Duodenal mucosa (tissue), 2 donors: Measurements from ENCODE around the gene TTC23L.

Experiments
- H3K27ac ChIP-seq: one replicate; pipeline ENCODE4 v1.7.0; 2013; ENCODE audit warnings: low read depth, low read length
- H3K27me3 ChIP-seq, 2 donors: one replicate each; pipeline ENCODE4 v1.7.0; 2013; ENCODE audit warnings: low read length in 2 of 2, control low read depth in 1 of 2; ENCODE audit not compliant: insufficient read depth in 2 of 2, control insufficient read depth in 1 of 2
- H3K36me3 ChIP-seq, 2 donors: one replicate each; pipeline ENCODE4 v1.7.0; 2013; ENCODE audit warnings: low read length in 2 of 2, control low read depth in 1 of 2; ENCODE audit not compliant: insufficient read depth in 2 of 2, control insufficient read depth in 1 of 2
- H3K4me1 ChIP-seq, 2 donors: one replicate each; pipeline ENCODE4 v1.7.0; 2013; ENCODE audit warnings: low read length in 2 of 2, control low read depth in 1 of 2; ENCODE audit not compliant: insufficient read depth in 2 of 2, control insufficient read depth in 1 of 2
- H3K4me3 ChIP-seq, 2 donors: one replicate each; pipeline ENCODE4 v1.7.0; 2013; ENCODE audit warnings: low read length in 2 of 2, low read depth in 1 of 2
- H3K9ac ChIP-seq, 2 donors: one replicate each; pipeline ENCODE4 v1.7.0; 2013; ENCODE audit warnings: low read length in 2 of 2, low read depth in 1 of 2
- H3K9me3 ChIP-seq, 2 donors: one replicate each; pipeline ENCODE4 v1.7.0; 2013; ENCODE audit warnings: low read length in 2 of 2, control low read depth in 1 of 2; ENCODE audit not compliant: control insufficient read depth in 1 of 2

The TTC23L gene

DNA sequence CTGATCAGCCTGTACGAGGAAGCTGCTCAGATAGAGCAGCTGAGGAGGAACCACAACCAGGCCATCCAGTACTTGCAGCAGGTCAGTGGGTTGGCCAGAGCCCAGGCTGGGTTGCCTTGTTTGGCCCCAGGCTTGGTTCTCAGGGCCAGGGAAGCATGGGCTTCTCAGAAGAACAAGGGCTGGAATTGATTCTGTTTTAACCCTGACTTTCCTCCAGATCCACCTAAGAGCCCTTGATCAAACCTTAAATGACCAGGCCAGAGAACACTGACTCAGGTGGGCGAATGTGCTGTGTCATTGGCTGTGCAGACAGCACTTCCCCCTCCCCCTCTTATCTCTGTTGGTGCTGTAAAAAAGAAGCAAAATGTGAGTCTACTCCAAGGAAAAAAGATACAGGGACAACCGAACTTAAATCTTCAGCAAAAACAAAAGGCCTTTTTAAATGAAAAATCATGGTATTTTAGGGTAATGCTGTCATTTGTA lies 28.1 kb downstream of the TTC23L start:
- no peaks in the 10 kb centered on the region for H3K9me3 ChIP-seq
- H3K36me3 ChIP-seq, result no peaks in the 10 kb centered on the region
- H3K27me3 ChIP-seq, result no peaks in the 10 kb centered on the region
- no peaks in the 10 kb centered on the region for H3K4me1 ChIP-seq
- H3K4me3 ChIP-seq, result no peak overlapping the region
- H3K27ac ChIP-seq, result no peak overlapping the region
- H3K9ac ChIP-seq, result no peak overlapping the region

DNA sequence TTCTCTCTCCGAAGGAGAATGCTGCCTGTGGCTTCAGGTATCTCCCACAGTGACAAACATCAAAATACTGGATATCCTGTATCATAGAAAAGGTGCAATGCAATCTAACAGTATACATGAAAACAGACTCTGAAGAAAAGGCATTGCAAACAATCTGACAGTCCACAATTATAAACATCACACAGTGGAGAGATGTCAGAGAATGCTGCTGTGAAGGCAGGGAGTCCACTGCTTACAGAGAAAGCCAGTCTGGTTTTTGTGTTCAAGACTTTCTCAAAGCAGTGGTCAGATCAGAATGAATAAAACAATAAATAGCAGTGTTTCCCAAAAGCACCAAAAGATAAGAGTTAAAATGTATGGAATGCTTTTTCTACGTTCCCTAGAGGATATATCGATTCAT lies 28.7 kb downstream of the TTC23L start:
- Histone ChIP-seq H3K9ac (no peak overlapping the region), H3K36me3 (no peaks in the 10 kb centered on the region), H3K4me3 (no peak overlapping the region), H3K27me3 (no peaks in the 10 kb centered on the region), H3K27ac (no peak overlapping the region), H3K4me1 (no peaks in the 10 kb centered on the region), H3K9me3 (no peaks in the 10 kb centered on the region)

DNA sequence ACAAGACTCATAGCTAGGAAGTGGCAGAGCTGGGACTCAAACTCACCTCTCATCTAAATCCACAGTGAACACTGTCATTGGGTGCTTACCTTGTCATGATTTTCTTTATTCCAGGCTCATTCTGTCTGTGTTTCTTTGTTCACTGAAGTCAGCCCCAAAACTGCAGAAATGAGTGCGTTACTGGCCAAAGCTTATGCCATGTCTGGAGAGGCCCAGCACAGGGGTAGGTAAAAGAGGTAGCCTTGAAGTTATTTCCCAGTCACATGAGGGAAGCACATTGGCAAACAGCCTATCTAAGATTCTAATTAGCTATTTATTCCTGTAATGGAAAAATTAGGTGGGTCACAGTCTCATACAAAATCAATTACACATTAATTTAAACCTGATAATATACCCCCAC lies 29.8 kb downstream of the TTC23L start:
- H3K36me3 ChIP-seq, result no peaks in the 10 kb centered on the region
- no peak overlapping the region for H3K4me3 ChIP-seq
- no peaks in the 10 kb centered on the region for H3K9me3 ChIP-seq
- no peak overlapping the region for H3K27ac ChIP-seq
- no peaks in the 10 kb centered on the region for H3K4me1 ChIP-seq
- H3K9ac ChIP-seq, result no peak overlapping the region
- H3K27me3 ChIP-seq, result no peaks in the 10 kb centered on the region

DNA sequence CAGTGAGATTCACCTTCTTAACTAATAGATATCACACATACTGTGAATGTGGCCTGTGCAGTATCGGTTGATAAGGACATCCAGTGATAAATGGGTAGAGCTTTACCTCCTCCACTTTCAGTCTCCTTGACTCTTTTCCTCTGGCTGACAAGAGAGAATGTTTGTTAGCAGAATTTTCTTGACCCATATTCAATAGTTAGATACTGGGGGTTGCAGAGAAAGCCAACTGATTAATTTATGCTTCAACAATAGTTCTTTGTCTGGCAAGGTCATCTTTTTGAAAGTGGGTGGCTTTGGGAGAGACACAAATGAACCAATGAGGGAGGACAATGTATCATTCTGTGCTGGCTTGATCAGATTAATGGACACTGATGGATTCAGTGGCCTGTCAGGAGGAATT lies 30.3 kb downstream of the TTC23L start:
- Histone ChIP-seq H3K4me1 (no peaks in the 10 kb centered on the region), H3K27me3 (no peaks in the 10 kb centered on the region), H3K27ac (no peak overlapping the region), H3K9ac (no peak overlapping the region), H3K36me3 (no peaks in the 10 kb centered on the region), H3K9me3 (no peaks in the 10 kb centered on the region), H3K4me3 (no peak overlapping the region)

DNA sequence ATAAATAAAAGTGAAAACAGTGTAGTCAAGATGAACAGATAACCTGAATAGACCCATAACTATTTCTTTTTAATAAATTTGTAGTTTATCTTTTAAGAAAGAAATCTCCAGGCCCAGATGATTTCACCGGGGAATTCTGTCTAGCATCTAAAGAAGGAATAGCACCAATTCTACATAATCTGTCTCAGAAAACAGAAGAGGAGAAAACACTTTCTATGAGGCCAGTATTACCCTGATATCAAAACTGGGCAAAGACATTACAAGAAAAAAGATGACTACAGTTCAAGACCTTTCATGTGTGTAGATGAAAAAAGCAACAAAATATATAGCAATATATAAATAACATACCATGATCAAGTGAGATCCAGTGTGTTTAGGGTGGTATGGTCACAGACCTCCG lies 31.4 kb downstream of the TTC23L start:
- H3K36me3 ChIP-seq, result no peaks in the 10 kb centered on the region
- H3K27me3 ChIP-seq, result no peaks in the 10 kb centered on the region
- H3K9me3 ChIP-seq, result no peaks in the 10 kb centered on the region
- no peak overlapping the region for H3K9ac ChIP-seq
- no peaks in the 10 kb centered on the region for H3K4me1 ChIP-seq
- H3K4me3 ChIP-seq, result no peak overlapping the region
- H3K27ac ChIP-seq, result no peak overlapping the region

DNA sequence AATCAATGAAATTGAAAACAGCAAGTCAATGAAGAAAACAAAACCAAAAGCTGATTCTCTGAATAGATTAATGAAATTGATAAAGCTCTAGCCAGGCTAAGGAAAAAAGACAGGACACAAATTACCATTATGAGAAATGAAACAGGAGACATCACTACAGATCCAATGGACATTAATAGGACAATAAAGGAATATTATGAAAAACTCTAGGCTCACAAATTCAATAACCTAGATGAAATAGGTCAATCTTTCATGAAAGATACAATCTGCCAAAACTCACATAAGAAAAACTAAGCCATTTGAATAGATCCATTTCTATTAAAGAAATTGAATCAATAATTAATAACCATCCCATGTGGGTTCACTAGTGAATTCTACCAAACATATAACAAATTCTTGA lies 37.3 kb downstream of the TTC23L start:
- H3K36me3 ChIP-seq, result no peaks in the 10 kb centered on the region
- no peak overlapping the region for H3K27ac ChIP-seq
- no peaks in the 10 kb centered on the region for H3K9me3 ChIP-seq
- H3K27me3 ChIP-seq, result no peaks in the 10 kb centered on the region
- H3K4me1 ChIP-seq, result no peaks in the 10 kb centered on the region
- H3K4me3 ChIP-seq, result no peak overlapping the region
- no peak overlapping the region for H3K9ac ChIP-seq

DNA sequence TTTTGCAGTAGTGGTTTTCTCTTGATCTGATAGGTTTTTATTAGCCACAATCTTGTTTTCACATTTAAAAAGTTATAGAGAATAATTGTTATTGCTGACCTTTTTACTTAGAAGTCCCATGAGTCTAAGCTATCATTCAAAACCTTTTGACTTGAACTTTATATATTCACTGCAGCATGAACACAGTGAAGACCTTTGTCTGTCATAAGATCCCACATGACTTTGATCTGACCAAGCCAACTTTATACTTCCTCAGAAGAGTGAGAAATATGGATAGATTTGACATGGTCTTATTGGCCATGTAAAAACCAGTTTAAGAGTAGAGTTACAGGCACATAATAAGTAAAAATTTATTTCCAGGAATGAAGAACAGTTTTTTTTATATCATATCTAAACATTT lies 42.3 kb downstream of the TTC23L start:
- Histone ChIP-seq H3K4me1 (no peaks in the 10 kb centered on the region), H3K27me3 (no peaks in the 10 kb centered on the region), H3K9me3 (no peaks in the 10 kb centered on the region), H3K9ac (no peak overlapping the region), H3K36me3 (no peaks in the 10 kb centered on the region), H3K4me3 (no peak overlapping the region), H3K27ac (no peak overlapping the region)

DNA sequence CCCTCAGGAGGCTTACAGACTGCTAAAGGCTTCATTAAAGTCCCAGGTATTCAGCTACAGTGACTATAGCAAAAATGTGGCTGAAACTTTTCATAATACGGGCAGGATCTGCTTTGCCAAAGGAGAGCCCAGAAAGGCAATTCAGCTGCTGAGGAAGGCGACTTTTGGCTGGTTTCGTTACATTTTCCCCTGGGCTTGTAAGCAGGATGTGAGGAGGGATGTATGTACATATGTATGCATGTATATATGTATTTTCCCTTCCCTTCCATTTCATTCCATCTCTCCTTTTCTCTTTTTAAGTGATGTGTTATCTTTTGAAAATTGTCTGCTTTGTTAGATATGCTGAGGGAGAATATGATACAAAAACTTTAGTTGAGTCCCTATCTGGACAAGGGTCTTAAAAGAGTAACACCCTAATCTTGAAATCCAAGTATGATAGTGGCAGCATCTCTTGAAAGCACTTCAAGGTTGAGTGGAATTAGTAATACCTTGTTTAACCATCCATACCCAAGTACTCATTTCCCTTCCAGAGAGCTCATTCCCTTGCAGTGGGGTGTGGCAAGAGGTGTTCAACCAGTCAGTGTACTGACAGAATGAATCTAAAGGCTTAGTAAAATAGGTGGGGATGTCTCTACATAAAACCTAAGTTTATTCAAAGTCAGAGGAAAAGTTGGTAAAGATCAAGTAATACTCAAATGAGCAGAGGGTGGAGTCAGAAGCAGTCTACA lies 47.6 kb downstream of the TTC23L start:
- H3K9me3 ChIP-seq, result no peaks in the 10 kb centered on the region
- H3K27ac ChIP-seq, result no peak overlapping the region
- H3K27me3 ChIP-seq, result no peaks in the 10 kb centered on the region
- no peaks in the 10 kb centered on the region for H3K36me3 ChIP-seq
- no peak overlapping the region for H3K9ac ChIP-seq
- H3K4me3 ChIP-seq, result no peak overlapping the region
- H3K4me1 ChIP-seq, result no peaks in the 10 kb centered on the region

DNA sequence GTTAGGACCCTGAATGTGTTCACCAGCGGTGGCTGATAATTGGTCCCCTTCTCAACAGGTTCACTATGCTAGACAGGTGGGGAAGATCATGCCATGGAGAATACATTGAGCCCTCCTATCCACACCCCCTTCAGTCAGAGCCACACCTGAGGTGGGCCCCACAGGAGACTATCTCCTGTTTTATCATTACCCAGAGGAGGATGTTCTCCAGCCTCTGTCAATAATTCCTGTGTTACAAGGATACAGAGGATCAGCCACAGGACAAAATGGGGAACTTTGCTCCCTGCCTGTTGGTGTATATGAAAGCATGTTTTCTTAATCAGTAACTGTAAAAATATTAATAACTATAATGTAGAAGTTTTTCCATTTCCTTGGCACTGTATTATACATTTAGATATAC lies 50.4 kb downstream of the TTC23L start:
- Histone ChIP-seq H3K4me1 (no peaks in the 10 kb centered on the region), H3K4me3 (no peak overlapping the region), H3K9ac (no peak overlapping the region), H3K9me3 (no peaks in the 10 kb centered on the region), H3K36me3 (no peaks in the 10 kb centered on the region), H3K27ac (no peak overlapping the region), H3K27me3 (no peaks in the 10 kb centered on the region)

DNA sequence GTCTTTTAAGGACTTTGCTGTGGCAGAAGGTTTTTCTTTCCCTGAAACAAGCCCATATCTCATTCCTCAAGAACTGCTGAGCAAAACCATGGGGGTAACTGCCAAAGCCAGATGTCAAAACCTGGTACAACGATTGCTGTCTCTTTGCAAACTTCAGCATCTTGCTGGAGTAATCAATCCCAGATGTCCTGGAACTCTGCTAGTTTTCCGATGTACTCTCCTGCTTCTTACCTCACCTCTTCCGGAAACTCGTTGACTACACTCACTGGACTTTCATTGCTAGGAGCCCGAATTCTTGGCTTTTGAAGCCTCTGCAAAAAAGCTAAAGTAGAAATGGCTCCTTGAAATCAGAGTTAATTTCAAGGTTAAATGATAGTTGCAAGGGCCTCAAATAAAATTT lies 53.0 kb downstream of the TTC23L start:
- no peak overlapping the region for H3K27ac ChIP-seq

DNA sequence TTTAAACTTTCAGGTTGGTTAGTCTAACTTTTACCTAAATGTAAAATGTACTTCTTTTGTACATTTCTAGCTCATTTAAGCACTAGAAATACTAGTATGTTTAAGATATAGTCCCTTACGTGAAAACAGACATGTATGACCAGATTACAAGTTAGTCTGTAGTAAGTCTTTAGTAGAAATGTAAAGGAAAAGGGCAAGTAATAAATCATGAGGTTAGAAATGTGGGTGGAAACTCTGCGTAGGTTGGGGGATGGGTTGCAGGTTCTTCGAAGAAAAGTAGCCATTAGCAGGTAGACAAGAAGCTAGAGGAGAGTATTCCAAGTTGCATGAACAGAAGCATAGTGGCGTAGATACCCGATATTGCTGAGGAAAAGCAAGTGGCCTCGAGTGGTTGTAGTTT lies 53.5 kb downstream of the TTC23L start:
- H3K4me3 ChIP-seq, result no peak overlapping the region
- no peaks in the 10 kb centered on the region for H3K9me3 ChIP-seq
- H3K36me3 ChIP-seq, result no peaks in the 10 kb centered on the region
- H3K27ac ChIP-seq, result no peak overlapping the region
- H3K4me1 ChIP-seq, result no peaks in the 10 kb centered on the region
- no peaks in the 10 kb centered on the region for H3K27me3 ChIP-seq
- no peak overlapping the region for H3K9ac ChIP-seq

More for the DNA sequence above, 53.0 kb downstream of the TTC23L start:
- Histone ChIP-seq H3K9me3 (no peaks in the 10 kb centered on the region), H3K9ac (no peak overlapping the region), H3K4me3 (no peak overlapping the region), H3K36me3 (no peaks in the 10 kb centered on the region), H3K27me3 (no peaks in the 10 kb centered on the region), H3K4me1 (no peaks in the 10 kb centered on the region)
